ENCODE data around the gene YIF1B. TPM values are rescaled to one million over a fixed set of nuclear protein-coding genes. Genes with fewer than 3 reads are reported as not detected.

YIF1B gene
- total and polyA plus RNA-seq, 2 experiments from 2014 or later: 61.5 to 140 TPM

GRCh38 chr19:38268539-38268938, 47.2 kb downstream of the YIF1B start:
- peak overlapping the region; percentile 74 for H3K27ac ChIP-seq
- no peak overlapping the region for H3K4me3 ChIP-seq
- no peaks in the 10 kb centered on the region for H3K27me3 ChIP-seq
- no peaks in the 10 kb centered on the region for H3K36me3 ChIP-seq
- TF ChIP-seq, protein P1, sequence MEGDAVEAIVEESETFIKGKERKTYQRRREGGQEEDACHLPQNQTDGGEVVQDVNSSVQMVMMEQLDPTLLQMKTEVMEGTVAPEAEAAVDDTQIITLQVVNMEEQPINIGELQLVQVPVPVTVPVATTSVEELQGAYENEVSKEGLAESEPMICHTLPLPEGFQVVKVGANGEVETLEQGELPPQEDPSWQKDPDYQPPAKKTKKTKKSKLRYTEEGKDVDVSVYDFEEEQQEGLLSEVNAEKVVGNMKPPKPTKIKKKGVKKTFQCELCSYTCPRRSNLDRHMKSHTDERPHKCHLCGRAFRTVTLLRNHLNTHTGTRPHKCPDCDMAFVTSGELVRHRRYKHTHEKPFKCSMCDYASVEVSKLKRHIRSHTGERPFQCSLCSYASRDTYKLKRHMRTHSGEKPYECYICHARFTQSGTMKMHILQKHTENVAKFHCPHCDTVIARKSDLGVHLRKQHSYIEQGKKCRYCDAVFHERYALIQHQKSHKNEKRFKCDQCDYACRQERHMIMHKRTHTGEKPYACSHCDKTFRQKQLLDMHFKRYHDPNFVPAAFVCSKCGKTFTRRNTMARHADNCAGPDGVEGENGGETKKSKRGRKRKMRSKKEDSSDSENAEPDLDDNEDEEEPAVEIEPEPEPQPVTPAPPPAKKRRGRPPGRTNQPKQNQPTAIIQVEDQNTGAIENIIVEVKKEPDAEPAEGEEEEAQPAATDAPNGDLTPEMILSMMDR (IDR thresholded peaks at IDR 0.05; ENCODE audit: low read depth, low read length): no peak
- peak in 1 of 2 donors; percentile 15 for DNase-seq (ENCODE audit: low read depth in 1 of 2, low spot score in 1 of 2)
- H3K4me1 ChIP-seq (ENCODE audit: low read depth): peaks cover 41% of the 10 kb centered on the region
- H3K9me3 ChIP-seq (ENCODE audit: low read depth): no peaks in the 10 kb centered on the region

DNA sequence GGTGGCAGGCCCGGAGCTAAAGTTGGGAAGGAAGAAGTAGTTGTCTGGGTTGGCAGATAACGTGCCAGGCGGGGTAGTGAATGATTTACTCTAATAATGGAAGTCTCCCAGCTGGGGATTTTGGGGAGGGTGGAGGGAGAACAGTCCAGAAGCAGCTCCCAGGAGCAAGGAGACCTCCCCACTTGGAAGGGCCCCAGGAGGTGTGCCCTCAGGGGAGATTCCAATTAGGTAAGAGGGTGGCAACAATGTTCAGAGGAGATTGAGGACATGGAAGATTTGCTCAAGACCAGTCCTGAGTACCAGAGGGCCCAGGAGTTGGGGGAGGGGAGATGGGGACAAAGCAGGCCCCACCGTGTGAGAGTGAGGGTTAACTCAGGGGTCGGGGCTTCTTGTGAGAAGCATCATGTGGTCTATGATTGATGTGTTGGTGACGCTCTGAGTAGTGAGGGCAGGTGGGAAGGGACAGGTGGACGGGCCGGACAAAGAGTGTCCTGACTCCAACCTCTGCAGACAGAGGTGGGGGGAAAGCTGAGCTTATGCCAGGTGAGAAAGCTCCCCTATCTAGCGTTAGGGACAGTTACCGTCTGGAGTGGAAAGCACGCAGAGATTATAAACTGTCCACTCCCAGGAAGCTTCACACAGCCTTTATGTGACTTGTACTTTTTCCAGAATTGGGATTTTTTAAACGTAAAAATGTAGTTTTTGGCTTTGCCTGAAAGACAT, 47.8 kb downstream of the YIF1B start:
- TF ChIP-seq, protein P1 (IDR thresholded peaks at IDR 0.05; ENCODE audit: low read depth, low read length): no peak
- H3K4me3 ChIP-seq: no peak overlapping the region

DNA sequence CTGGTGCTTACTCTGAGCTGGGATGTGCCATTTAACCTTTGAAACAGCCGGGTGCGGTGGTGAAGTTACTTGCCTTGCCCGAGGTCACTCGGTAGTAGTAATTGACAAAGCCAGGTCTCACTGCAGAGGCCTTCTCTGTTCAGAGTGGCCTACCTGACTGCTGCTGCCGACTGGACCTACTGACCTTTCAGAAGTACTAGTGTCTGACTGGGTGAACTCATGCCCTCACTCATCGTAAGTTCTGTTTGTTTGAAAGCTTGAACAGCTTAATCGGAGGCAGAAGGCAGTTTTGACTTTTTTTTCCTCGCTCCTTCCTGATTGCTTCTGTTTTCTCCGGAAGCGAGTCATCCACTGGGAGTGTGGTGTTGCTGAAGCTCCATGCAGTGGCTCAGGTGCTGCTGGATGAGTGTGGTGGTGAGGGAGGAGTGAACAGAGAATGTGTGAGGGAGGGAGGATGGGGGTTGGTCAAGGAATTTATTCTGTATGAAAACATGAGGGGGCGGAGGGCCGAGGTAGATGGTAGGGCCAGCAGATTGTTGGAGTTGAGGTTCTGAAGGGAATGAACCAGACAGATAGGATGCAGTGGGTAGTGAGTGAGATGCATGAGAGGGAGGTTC, 48.7 kb downstream of the YIF1B start:
- DNase-seq (ENCODE audit: low read depth in 1 of 2, low spot score in 1 of 2): peak in 1 of 2 donors; percentile 55
- Histone ChIP-seq H3K36me3 (no peaks in the 10 kb centered on the region), H3K27me3 (no peaks in the 10 kb centered on the region), H3K4me3 (no peak overlapping the region), H3K27ac (peak overlapping the region; percentile 74), H3K9me3 (ENCODE audit: low read depth) (no peaks in the 10 kb centered on the region), H3K4me1 (ENCODE audit: low read depth) (peaks cover 41% of the 10 kb centered on the region)
- TF ChIP-seq, protein P1 (IDR thresholded peaks at IDR 0.05; ENCODE audit: low read depth, low read length): no peak

More for the DNA sequence above, 47.8 kb downstream of the YIF1B start:
- Histone ChIP-seq H3K36me3 (no peaks in the 10 kb centered on the region), H3K9me3 (ENCODE audit: low read depth) (no peaks in the 10 kb centered on the region), H3K4me1 (ENCODE audit: low read depth) (peaks cover 41% of the 10 kb centered on the region), H3K27me3 (no peaks in the 10 kb centered on the region), H3K27ac (peak overlapping the region; percentile 74)
- DNase-seq (ENCODE audit: low read depth in 1 of 2, low spot score in 1 of 2): no peak

DNA sequence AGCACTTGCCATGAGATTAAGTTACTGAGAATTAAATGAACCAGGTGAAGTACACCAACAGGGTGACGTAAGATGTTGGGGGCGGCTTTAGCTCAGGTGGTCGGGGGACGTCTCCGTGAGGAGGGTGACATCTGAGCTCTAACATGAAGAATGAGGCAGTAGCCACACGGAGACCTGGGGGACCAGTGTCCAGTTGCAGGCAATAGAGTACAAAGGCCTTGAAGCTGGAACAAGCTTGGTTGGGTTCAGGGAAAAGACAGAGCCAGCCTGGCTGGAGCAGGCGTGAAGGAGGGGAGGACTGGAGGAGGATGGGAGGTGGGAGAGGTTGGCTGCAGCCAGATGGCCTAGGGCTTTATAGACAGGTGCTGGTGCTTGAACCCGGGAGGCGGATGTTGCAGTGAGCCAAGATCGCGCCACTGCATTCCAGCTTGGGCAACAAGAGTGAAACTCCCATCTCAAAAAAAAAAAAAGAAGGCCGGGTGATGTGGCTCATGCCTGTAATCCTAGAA, 49.8 kb downstream of the YIF1B start:
- Histone ChIP-seq H3K27me3 (no peaks in the 10 kb centered on the region), H3K4me1 (ENCODE audit: low read depth) (peaks cover 41% of the 10 kb centered on the region), H3K36me3 (no peaks in the 10 kb centered on the region), H3K9me3 (ENCODE audit: low read depth) (no peaks in the 10 kb centered on the region), H3K4me3 (peak overlapping the region; percentile 49), H3K27ac (peak overlapping the region; percentile 87)
- TF ChIP-seq, protein P1 (IDR thresholded peaks at IDR 0.05; ENCODE audit: low read depth, low read length): no peak
- DNase-seq (ENCODE audit: low read depth in 1 of 2, low spot score in 1 of 2): no peak

DNA sequence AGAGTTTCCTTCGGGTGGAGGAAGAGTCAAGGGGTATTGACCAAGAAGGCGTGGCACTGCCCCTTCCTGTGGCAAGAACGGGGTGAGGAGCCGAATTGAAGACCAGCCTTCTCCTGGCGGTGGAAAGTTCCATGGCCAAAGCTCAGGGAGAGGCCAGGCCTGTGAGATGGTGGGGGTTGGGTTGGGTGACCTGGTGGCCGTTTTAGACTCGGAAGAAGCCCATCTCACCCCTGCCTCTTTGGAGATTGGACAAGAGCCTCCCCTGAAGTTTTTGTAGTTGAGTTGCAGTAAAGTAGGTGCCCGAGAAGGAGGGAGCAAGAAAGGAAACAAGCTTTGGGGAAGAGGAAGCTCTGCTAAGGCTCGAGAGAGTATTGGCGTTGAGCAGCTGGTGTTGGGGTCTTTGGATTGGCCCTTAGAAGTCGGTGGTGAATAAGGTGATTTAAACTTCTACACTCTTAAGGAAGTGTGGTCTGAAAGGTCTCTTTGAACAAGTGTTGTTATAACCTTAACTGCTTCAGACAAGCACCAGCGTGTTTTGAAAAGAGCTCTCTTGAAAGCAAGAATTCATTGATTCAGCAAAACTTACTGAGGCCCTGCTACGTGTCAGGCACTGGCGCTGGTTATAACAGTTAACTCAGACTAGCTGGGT, 50.4 kb downstream of the YIF1B start:
- TF ChIP-seq, protein P1 (IDR thresholded peaks at IDR 0.05; ENCODE audit: low read depth, low read length): no peak
- no peaks in the 10 kb centered on the region for H3K27me3 ChIP-seq

More for the DNA sequence above, 50.4 kb downstream of the YIF1B start:
- H3K9me3 ChIP-seq (ENCODE audit: low read depth): no peaks in the 10 kb centered on the region
- DNase-seq (ENCODE audit: low read depth in 1 of 2, low spot score in 1 of 2): peak in 1 of 2 donors; percentile 30
- H3K4me3 ChIP-seq: peak overlapping the region; percentile 49
- H3K27ac ChIP-seq: peak overlapping the region; percentile 87
- no peaks in the 10 kb centered on the region for H3K36me3 ChIP-seq
- peaks cover 36% of the 10 kb centered on the region for H3K4me1 ChIP-seq (ENCODE audit: low read depth)

Data from cardiac muscle cell (in vitro differentiated cells and primary cell).